ENCODE results near the gene METRNL. TPM values are rescaled to one million over a fixed set of nuclear protein-coding genes. Genes with fewer than 3 reads are reported as not detected.

METRNL gene
- 0.34 and 0.63 TPM in 2 replicates for polyA plus RNA-seq

GRCh38 chr17:83079352-83079747 lies at the start of gene METRNL:
Gene METRNL, plus strand, starts transcription at chr17:83079609. Its CDS starts 207 bp downstream, at chr17:83079816.

Other genes starting within 250 kb of the METRNL start
- gene ZNF750, start 239.6 kb upstream of the METRNL start, polyA plus RNA-seq = not detected in 2 replicates

Data from Purkinje cell (primary cell).